ENCODE data around the gene SIGLEC7. TPM values are rescaled to one million over a fixed set of nuclear protein-coding genes. Genes with fewer than 3 reads are reported as not detected.

SIGLEC7 gene
- total RNA-seq, 1 experiment from 2014 or later = not detected

- H3K9me2 ChIP-seq (replicated peaks; ENCODE audit: low read length) = no peaks in the 10 kb centered on the region
- CTCF ChIA-PET = no interaction called here
- no peak for ATAC-seq
- no TSS peak for BruUV-seq (replicated peaks)
- H3K79me2 ChIP-seq (ENCODE audit: low read length) = no peaks in the 10 kb centered on the region
- H4K20me1 ChIP-seq (ENCODE audit: low read length) = no peaks in the 10 kb centered on the region
- H3K4me3 ChIP-seq (ENCODE audit: low read length) = no peak overlapping the region
- no peaks in the 10 kb centered on the region for H3F3A ChIP-seq (ENCODE audit: low read length, unreplicated experiment)
- H3K4me2 ChIP-seq (ENCODE audit: low read length) = no peak overlapping the region
- H3K9me3 ChIP-seq (ENCODE audit: low read length) = no peaks in the 10 kb centered on the region
- H3K27ac ChIP-seq (ENCODE audit: low read length) = no peak overlapping the region
- H3K27me3 ChIP-seq (ENCODE audit: low read length) = peaks cover 78% of the 10 kb centered on the region
- intact Hi-C loops (cut with micrococcal nuclease) = no loop called here
- TF ChIP-seq CTCF (conservative IDR thresholded peaks at IDR 0.05; ENCODE audit: low read depth, low read length) (no peak), EZH2phosphoT487 (IDR thresholded peaks at IDR 0.05; ENCODE audit: borderline replicate concordance, low read length) (no peak), EZH2 (IDR thresholded peaks at IDR 0.05; ENCODE audit: low read length, unreplicated experiment) (no peak)
- H2AFZ ChIP-seq (ENCODE audit: low read length) = no peak overlapping the region
- POLR2A ChIA-PET (ENCODE audit: unreplicated experiment) = no interaction called here
- no peaks in the 10 kb centered on the region for H3K4me1 ChIP-seq (ENCODE audit: insufficient read depth, low read length)
- no peaks in the 10 kb centered on the region for H3K36me3 ChIP-seq (ENCODE audit: low read depth, low read length)
- H3K9ac ChIP-seq (ENCODE audit: low read length) = no peak overlapping the region
- no peak for DNase-seq
Measured at GRCh38 chr19:51150627-51151026, 8.5 kb downstream of the SIGLEC7 start.

- no TSS peak for BruUV-seq (replicated peaks)
- H3K79me2 ChIP-seq (ENCODE audit: low read length) = no peaks in the 10 kb centered on the region
- H3F3A ChIP-seq (ENCODE audit: low read length, unreplicated experiment) = no peaks in the 10 kb centered on the region
- H4K20me1 ChIP-seq (ENCODE audit: low read length) = no peaks in the 10 kb centered on the region
- H3K4me1 ChIP-seq (ENCODE audit: insufficient read depth, low read length) = no peaks in the 10 kb centered on the region
- H2AFZ ChIP-seq (ENCODE audit: low read length) = no peak overlapping the region
- CTCF ChIA-PET = no interaction called here
- intact Hi-C loops (cut with micrococcal nuclease) = no loop called here
- TF ChIP-seq CTCF (conservative IDR thresholded peaks at IDR 0.05; ENCODE audit: low read depth, low read length) = no peak
- no peak for TF ChIP-seq EZH2phosphoT487 (IDR thresholded peaks at IDR 0.05; ENCODE audit: borderline replicate concordance, low read length)
- no peak for TF ChIP-seq EZH2 (IDR thresholded peaks at IDR 0.05; ENCODE audit: low read length, unreplicated experiment)
- no peak overlapping the region for H3K4me2 ChIP-seq (ENCODE audit: low read length)
- H3K27me3 ChIP-seq (ENCODE audit: low read length) = peaks cover 64% of the 10 kb centered on the region
- DNase-seq (no peak), ATAC-seq (no peak)
- no peak overlapping the region for H3K27ac ChIP-seq (ENCODE audit: low read length)
- H3K9me3 ChIP-seq (ENCODE audit: low read length) = no peaks in the 10 kb centered on the region
- POLR2A ChIA-PET (ENCODE audit: unreplicated experiment) = no interaction called here
- H3K9ac ChIP-seq (ENCODE audit: low read length) = no peak overlapping the region
- no peaks in the 10 kb centered on the region for H3K36me3 ChIP-seq (ENCODE audit: low read depth, low read length)
- H3K9me2 ChIP-seq (replicated peaks; ENCODE audit: low read length) = no peaks in the 10 kb centered on the region
- H3K4me3 ChIP-seq (ENCODE audit: low read length) = no peak overlapping the region
Measured at GRCh38 chr19:51156710-51157109, 14.6 kb downstream of the SIGLEC7 start.

GRCh38 chr19:51157265-51157664, 15.2 kb downstream of the SIGLEC7 start:
- Histone ChIP-seq H3K9me3 (ENCODE audit: low read length) (no peaks in the 10 kb centered on the region), H3K4me2 (ENCODE audit: low read length) (no peak overlapping the region), H4K20me1 (ENCODE audit: low read length) (no peaks in the 10 kb centered on the region), H2AFZ (ENCODE audit: low read length) (no peak overlapping the region), H3K4me1 (ENCODE audit: insufficient read depth, low read length) (no peaks in the 10 kb centered on the region), H3K9me2 (replicated peaks; ENCODE audit: low read length) (no peaks in the 10 kb centered on the region), H3F3A (ENCODE audit: low read length, unreplicated experiment) (no peaks in the 10 kb centered on the region), H3K9ac (ENCODE audit: low read length) (no peak overlapping the region), H3K4me3 (ENCODE audit: low read length) (no peak overlapping the region), H3K27me3 (ENCODE audit: low read length) (peaks cover 61% of the 10 kb centered on the region), H3K27ac (ENCODE audit: low read length) (no peak overlapping the region), H3K79me2 (ENCODE audit: low read length) (no peaks in the 10 kb centered on the region), H3K36me3 (ENCODE audit: low read depth, low read length) (no peaks in the 10 kb centered on the region)
- no TSS peak for BruUV-seq (replicated peaks)
- ATAC-seq = no peak
- no peak for DNase-seq
- ChIA-PET CTCF (no interaction called here), POLR2A (ENCODE audit: unreplicated experiment) (no interaction called here)
- intact Hi-C loops (cut with micrococcal nuclease) = no loop called here
- TF ChIP-seq EZH2phosphoT487 (IDR thresholded peaks at IDR 0.05; ENCODE audit: borderline replicate concordance, low read length) = no peak
- TF ChIP-seq CTCF (conservative IDR thresholded peaks at IDR 0.05; ENCODE audit: low read depth, low read length) = no peak
- no peak for TF ChIP-seq EZH2 (IDR thresholded peaks at IDR 0.05; ENCODE audit: low read length, unreplicated experiment)

Data from PC-3 (cell line).